CD8-positive, alpha-beta memory T cell (primary cell): ENCODE measurements around the gene RCOR3. TPM values are rescaled to one million over a fixed set of nuclear protein-coding genes. Genes with fewer than 3 reads are reported as not detected.
A peak's percentile ranks its signal among the peaks of the same experiment; 100 is the strongest.
"Not testable (repeated sequence)": the region's sequence is repeated elsewhere in the genome, so short reads cannot be mapped to it uniquely, and the experiment has no call there.

Experiments used
- CTCF ChIA-PET: fragments of 350-600 bp; sonication (Branson Sonifier 250); formaldehyde crosslinking; loops from one replicate; lab custom pipeline; 2021; ENCODE audit warnings: antibody characterized with exemption; lab: Charles Lee
- POLR2A ChIA-PET: fragments of 350-600 bp; sonication (Branson Sonifier 250); formaldehyde crosslinking; loops from one replicate; lab custom pipeline; 2021; ENCODE audit warnings: antibody characterized with exemption; lab: Charles Lee
- DNase-seq, 5 donors: peaks; one replicate each; pipeline versions ENCODE4 v3.0.0 to v3.0.0-alpha.2; 2020 to 2022; ENCODE audit warnings: mixed read lengths in 1 of 5
- H3K27ac ChIP-seq: one replicate; pipeline ENCODE4 v1.7.0; 2013; ENCODE audit warnings: low read depth, mild to moderate bottlenecking, low read length, moderate library complexity
- H3K27me3 ChIP-seq: 2 replicates; pipeline ENCODE4 v1.7.0; 2013; ENCODE audit warnings: low read length, mild to moderate bottlenecking; ENCODE audit not compliant: insufficient read depth, poor library complexity, severe bottlenecking
- H3K36me3 ChIP-seq: 2 replicates; pipeline ENCODE4 v1.7.0; 2013; ENCODE audit warnings: mild to moderate bottlenecking, low read length, moderate library complexity; ENCODE audit not compliant: insufficient read depth
- H3K4me1 ChIP-seq: 2 replicates; pipeline ENCODE4 v1.7.0; 2013; ENCODE audit warnings: mild to moderate bottlenecking, low read length, moderate library complexity; ENCODE audit not compliant: insufficient read depth
- H3K4me3 ChIP-seq: 2 replicates; pipeline ENCODE4 v1.7.0; 2013; ENCODE audit warnings: mild to moderate bottlenecking, low read length
- H3K9me3 ChIP-seq: 2 replicates; pipeline ENCODE4 v1.7.0; 2013; ENCODE audit warnings: mild to moderate bottlenecking, low read length
- H3K27ac Mint-ChIP-seq, 8 donors: one replicate each; pipeline ENCODE4 v1.8.0; 2020 to 2021; ENCODE audit warnings: mixed read lengths in 8 of 8, mild to moderate bottlenecking in 6 of 8, inconsistent platforms in 3 of 8, moderate library complexity in 3 of 8
- H3K27me3 Mint-ChIP-seq, 2 donors: one replicate each; pipeline ENCODE4 v1.8.0; 2020 to 2021; ENCODE audit warnings: mixed read lengths in 2 of 2, mild to moderate bottlenecking in 1 of 2, moderate library complexity in 1 of 2
- H3K36me3 Mint-ChIP-seq, 3 donors: one replicate each; pipeline ENCODE4 v1.8.0; 2020 to 2021; ENCODE audit warnings: mixed read lengths in 3 of 3, inconsistent platforms in 1 of 3, mild to moderate bottlenecking in 1 of 3
- H3K4me1 Mint-ChIP-seq, 3 donors: one replicate each; pipeline ENCODE4 v1.8.0; 2020 to 2021; ENCODE audit warnings: mixed read lengths in 3 of 3, inconsistent platforms in 1 of 3, mild to moderate bottlenecking in 1 of 3
- H3K4me3 Mint-ChIP-seq, 7 donors: one replicate each; pipeline ENCODE4 v1.8.0; 2020 to 2021; ENCODE audit warnings: mixed read lengths in 7 of 7, mild to moderate bottlenecking in 6 of 7, moderate library complexity in 4 of 7, inconsistent platforms in 2 of 7
- H3K9me3 Mint-ChIP-seq, 5 donors: one replicate each; pipeline ENCODE4 v1.8.0; 2020 to 2022; ENCODE audit warnings: mixed read lengths in 5 of 5, mild to moderate bottlenecking in 3 of 5, moderate library complexity in 2 of 5, inconsistent platforms in 1 of 5
- polyA plus RNA-seq: library from polyadenylated mRNA; unstranded; fragments of 300-500 nt; fragmentation: Illumina TruSeq; gene quantifications from one replicate; pipeline ENCODE4 v1.2.3, GENCODE V29; 2021
- total RNA-seq, 2 experiments: library from RNA; stranded (reverse); gene quantifications; one replicate each; pipeline ENCODE4 v1.2.3, GENCODE V29; 2021

Gene RCOR3
- total RNA-seq (10 to 100 TPM; 33.9 to 36.4 TPM), polyA plus RNA-seq (25.6 TPM)

DNA sequence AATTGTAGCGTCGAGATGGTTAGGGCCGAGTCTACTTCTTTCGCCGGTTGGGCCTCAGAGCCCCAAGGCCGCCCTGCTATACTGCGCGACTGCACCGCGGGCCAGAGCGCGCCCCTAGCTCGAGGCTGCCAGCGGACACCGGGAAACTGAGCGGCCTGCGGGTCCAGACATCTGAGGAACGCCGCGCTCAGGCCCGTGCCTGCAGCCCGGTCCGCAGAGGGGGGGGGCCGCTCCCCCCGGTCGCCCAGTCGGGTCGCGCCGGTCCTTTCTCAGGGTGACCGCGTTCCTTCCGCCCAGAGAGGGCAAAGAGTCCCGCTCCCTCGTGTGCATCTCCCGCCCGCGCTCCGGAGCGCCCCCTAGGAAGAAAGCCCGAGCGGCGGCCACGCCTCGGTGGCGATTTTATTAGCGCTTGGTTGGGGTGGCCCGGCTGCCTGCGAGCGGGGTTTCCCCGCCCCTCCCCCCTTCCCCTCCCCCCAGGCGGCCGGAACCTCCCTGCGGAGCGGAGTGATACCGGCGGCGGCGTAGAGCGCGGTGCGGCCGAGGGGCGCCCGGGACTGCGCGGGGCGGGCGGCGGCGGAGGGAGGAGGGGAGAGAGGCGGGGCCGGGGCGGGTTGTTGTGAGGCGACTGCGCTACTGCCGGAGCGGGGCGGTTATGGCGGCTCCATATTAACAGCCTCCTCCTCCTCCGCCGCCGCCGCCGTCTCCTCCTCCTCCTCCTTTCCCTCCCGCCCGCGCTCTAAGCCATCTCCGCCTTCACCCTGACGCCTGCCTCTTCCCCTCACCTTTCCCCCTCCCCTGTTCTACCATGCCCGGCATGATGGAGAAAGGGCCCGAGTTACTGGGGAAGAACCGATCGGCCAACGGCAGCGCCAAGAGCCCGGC is at the start of gene RCOR3:
RCOR3 (plus strand) TSS at position 611 of the 882 bp plus-strand sequence; CDS start at position 806, 195 bp downstream.
- Mint-ChIP-seq H3K4me1 (peaks cover 20 to 24% (median 22%) of the 10 kb centered on the region in 3 donors), H3K27ac (peak within 1 kb of the TSS; percentile 89 to 97 (median 94)), H3K4me3 (peak within 1 kb of the TSS; percentile 86 to 95 (median 90)), H3K9me3 (no peaks in the 10 kb centered on the region), H3K27me3 (no peaks in the 10 kb centered on the region), H3K36me3 (peaks cover 0 to 24% (median under 1%) of the 10 kb centered on the region in 3 donors)
- ChIA-PET CTCF (interaction anchor here (0.7 to 1.7 kb wide), 6 partner anchors 10 to 776 kb away, joined by 3 to 7 read pairs (median 3); partner anchors contain the start of genes DTL, INTS7 and KCNH1), POLR2A (interaction anchor here (0.8 to 1.5 kb wide), 3 partner anchors 24 to 125 kb away, joined by 3 to 5 read pairs (median 4); partner anchors contain the start of genes KCNH1 and TRAF5)
- H3K27me3 ChIP-seq, result no peaks in the 10 kb centered on the region
- peak within 1 kb of the TSS; percentile 91 for H3K4me3 ChIP-seq
- H3K9me3 ChIP-seq, result no peaks in the 10 kb centered on the region
- peaks cover 13% of the 10 kb centered on the region for H3K4me1 ChIP-seq
- H3K27ac ChIP-seq, result peak within 1 kb of the TSS; percentile 88
- H3K36me3 ChIP-seq, result no peaks in the 10 kb centered on the region
- DNase-seq, result peak; percentile 85 to 93 (median 87)

DNA sequence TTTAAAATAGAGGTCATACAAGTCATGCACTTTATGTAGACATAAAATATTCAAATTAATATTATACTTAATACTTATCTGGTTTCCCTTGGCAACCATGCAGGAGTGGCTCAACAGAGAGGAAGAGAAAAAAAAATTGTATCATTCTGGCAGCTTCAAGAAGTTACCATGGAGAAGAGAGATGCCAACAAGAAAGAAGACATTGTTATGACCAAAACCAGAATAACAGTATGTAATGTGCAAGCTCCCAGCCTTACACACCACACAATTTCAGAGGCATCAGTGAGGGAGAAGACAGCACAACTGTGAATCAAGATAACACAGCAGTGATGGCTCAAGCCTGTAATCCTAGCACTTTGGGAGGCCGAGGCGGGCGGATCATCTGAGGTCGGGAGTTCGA is 49.1 kb upstream of the RCOR3 start:
- H3K36me3 Mint-ChIP-seq, result peaks cover 0 to 7% (median 0%) of the 10 kb centered on the region in 3 donors
- H3K4me1 ChIP-seq, result no peaks in the 10 kb centered on the region
- H3K27me3 ChIP-seq, result no peaks in the 10 kb centered on the region
- POLR2A ChIA-PET, result no interaction called here
- no peaks in the 10 kb centered on the region for H3K36me3 ChIP-seq
- no peaks in the 10 kb centered on the region for H3K4me1 Mint-ChIP-seq
- CTCF ChIA-PET, result no interaction called here
- H3K9me3 Mint-ChIP-seq, result no peaks in the 10 kb centered on the region
- H3K4me3 Mint-ChIP-seq, result no peak overlapping the region
- H3K27ac ChIP-seq, result no peak overlapping the region
- H3K27ac Mint-ChIP-seq, result no peak overlapping the region
- no peak overlapping the region for H3K4me3 ChIP-seq
- no peaks in the 10 kb centered on the region for H3K9me3 ChIP-seq
- H3K27me3 Mint-ChIP-seq, result peaks cover 4 to 17% of the 10 kb centered on the region in 2 donors
- DNase-seq, result no peak

DNA sequence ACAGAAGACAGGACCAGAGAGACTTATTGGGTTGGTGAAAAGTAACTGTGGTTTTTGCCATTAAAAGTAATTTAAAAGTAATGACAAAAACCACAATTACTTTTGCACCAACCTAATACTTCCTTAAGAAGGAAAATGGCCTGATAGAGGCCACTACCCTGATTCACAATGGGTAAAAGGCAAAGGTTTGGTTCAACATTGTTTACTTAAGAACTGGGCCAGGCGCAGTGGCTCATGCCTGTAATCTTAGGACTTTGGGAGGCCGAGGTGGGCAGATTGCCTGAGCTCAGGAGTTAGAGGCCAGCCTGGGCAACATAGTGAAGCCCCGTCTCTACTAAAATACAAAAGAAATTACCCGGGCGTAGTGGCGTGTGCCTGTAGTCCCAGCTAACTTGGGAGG is 48.2 kb upstream of the RCOR3 start:
- no peak for DNase-seq

DNA sequence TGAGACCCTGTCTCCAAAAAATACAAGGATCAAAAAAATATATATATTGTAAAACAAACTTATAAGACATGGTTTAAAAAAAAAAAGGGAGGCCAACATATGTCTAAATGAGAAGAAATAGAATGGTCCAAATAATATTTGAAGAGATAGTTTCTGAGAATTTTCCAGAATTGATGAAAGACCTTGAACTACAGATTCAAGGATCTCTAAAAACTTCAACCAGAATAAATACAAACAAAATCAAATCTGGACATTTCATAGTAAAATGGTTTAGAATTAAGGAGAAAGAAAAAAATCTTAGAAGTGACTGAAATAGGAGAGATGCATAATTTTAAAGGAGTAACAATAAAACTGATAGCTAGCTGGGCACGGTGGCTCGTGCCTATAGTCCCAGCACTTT is 45.5 kb upstream of the RCOR3 start:
- Mint-ChIP-seq H3K27me3 (peaks cover 3 to 5% of the 10 kb centered on the region in 2 donors), H3K4me1 (no peaks in the 10 kb centered on the region), H3K27ac (no peak overlapping the region), H3K4me3 (no peak overlapping the region), H3K36me3 (no peaks in the 10 kb centered on the region), H3K9me3 (no peaks in the 10 kb centered on the region)
- DNase-seq, result no peak
- Histone ChIP-seq H3K27ac (no peak overlapping the region), H3K27me3 (no peaks in the 10 kb centered on the region), H3K4me1 (no peaks in the 10 kb centered on the region), H3K4me3 (no peak overlapping the region), H3K9me3 (no peaks in the 10 kb centered on the region), H3K36me3 (no peaks in the 10 kb centered on the region)
- ChIA-PET POLR2A (no interaction called here), CTCF (no interaction called here)

More for the DNA sequence above, 48.2 kb upstream of the RCOR3 start:
- H3K27me3 Mint-ChIP-seq, result peaks cover 1 to 10% of the 10 kb centered on the region in 2 donors
- Histone ChIP-seq H3K4me3 (no peak overlapping the region), H3K9me3 (no peaks in the 10 kb centered on the region), H3K36me3 (no peaks in the 10 kb centered on the region), H3K27me3 (no peaks in the 10 kb centered on the region), H3K27ac (no peak overlapping the region), H3K4me1 (no peaks in the 10 kb centered on the region)
- H3K27ac Mint-ChIP-seq, result no peak overlapping the region
- no peaks in the 10 kb centered on the region for H3K9me3 Mint-ChIP-seq
- CTCF ChIA-PET, result no interaction called here
- H3K4me1 Mint-ChIP-seq, result no peaks in the 10 kb centered on the region
- H3K4me3 Mint-ChIP-seq, result no peak overlapping the region
- POLR2A ChIA-PET, result no interaction called here
- peaks cover 0 to 7% (median 0%) of the 10 kb centered on the region in 3 donors for H3K36me3 Mint-ChIP-seq

DNA sequence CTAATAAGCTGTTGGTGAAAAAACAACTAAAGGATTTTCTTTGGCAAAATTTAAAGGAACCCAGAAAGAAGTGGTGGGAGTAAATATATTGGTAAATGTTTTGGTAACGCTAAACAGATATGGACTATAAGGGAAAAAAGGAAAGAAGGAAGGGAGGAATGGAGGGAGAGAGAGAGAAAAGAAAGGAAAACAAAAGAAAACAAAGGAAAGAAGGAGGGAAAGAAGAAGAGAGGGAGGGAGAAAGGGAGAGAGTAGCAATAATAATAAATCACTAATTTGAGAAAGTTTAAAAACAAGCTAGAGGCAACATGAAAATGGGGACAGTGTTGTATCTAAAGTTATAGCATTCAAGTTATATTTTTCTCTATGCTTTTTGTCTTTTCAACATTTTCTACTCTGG is 43.6 kb upstream of the RCOR3 start:
- Mint-ChIP-seq H3K4me1 (no peaks in the 10 kb centered on the region), H3K27me3 (peaks cover 6 to 11% of the 10 kb centered on the region in 2 donors), H3K4me3 (no peak overlapping the region), H3K36me3 (no peaks in the 10 kb centered on the region), H3K9me3 (no peaks in the 10 kb centered on the region), H3K27ac (peak overlapping the region in 1 of 8 donors; percentile 39)
- Histone ChIP-seq H3K9me3 (no peaks in the 10 kb centered on the region), H3K4me1 (no peaks in the 10 kb centered on the region), H3K27me3 (no peaks in the 10 kb centered on the region), H3K27ac (no peak overlapping the region), H3K36me3 (no peaks in the 10 kb centered on the region), H3K4me3 (no peak overlapping the region)
- CTCF ChIA-PET, result no interaction called here
- no peak for DNase-seq
- POLR2A ChIA-PET, result no interaction called here

- no peak for DNase-seq
- no peak overlapping the region for H3K4me3 ChIP-seq
- CTCF ChIA-PET, result no interaction called here
- no peaks in the 10 kb centered on the region for H3K4me1 ChIP-seq
- H3K36me3 ChIP-seq, result no peaks in the 10 kb centered on the region
- H3K27ac ChIP-seq, result no peak overlapping the region
- no peaks in the 10 kb centered on the region for H3K27me3 ChIP-seq
- no peaks in the 10 kb centered on the region for H3K9me3 Mint-ChIP-seq
- H3K36me3 Mint-ChIP-seq, result no peaks in the 10 kb centered on the region
- H3K27me3 Mint-ChIP-seq, result peaks cover 5 to 16% of the 10 kb centered on the region in 2 donors
- peak overlapping the region in 1 of 8 donors; percentile 47 for H3K27ac Mint-ChIP-seq
- no peaks in the 10 kb centered on the region for H3K9me3 ChIP-seq
- no peaks in the 10 kb centered on the region for H3K4me1 Mint-ChIP-seq
- no peak overlapping the region for H3K4me3 Mint-ChIP-seq
- POLR2A ChIA-PET, result no interaction called here
Observed at GRCh38 chr1:211217392-211217791, 41.8 kb upstream of the RCOR3 start.

DNA sequence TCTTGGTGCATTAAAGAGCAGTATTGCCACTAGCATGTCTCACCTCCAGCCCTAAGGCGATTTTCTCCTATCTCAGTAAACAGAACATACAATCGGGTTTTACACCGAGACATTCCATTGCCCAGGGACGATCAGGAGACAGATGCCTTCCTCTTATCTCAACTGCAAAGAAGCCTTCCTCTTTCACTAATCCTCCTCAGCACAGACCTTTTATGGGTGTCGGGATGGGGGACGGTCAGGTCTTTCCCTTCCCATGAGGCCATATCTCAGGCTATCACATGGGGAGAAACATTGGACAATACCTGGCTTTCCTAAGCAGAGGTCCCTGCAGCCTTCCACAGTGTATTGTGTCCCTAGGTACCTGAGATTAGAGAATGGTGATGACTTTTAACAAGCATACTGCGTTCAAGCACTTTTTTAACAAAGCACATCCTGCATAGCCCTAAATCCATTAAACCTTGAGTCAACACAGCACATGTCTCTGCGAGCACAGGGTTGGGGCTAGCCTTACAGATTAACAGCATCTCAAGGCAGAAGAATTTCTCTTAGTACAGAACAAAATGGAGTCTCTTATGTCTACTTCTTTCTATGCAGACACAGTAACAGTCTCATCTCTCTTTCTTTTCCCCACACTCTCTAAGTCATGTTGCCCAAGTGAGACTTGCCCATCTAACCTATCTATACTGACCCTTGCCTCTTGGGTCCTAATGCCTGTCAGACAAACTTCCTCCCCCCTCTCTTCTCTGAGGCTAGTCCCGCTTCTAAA is 36.5 kb upstream of the RCOR3 start:
- CTCF ChIA-PET, H3K4me3 Mint-ChIP-seq, H3K27ac Mint-ChIP-seq: not testable (repeated sequence)

More for the DNA sequence above, 36.5 kb upstream of the RCOR3 start:
- DNase-seq, H3K4me1 Mint-ChIP-seq, H3K27me3 ChIP-seq, H3K9me3 Mint-ChIP-seq, H3K36me3 Mint-ChIP-seq, H3K36me3 ChIP-seq, H3K27ac ChIP-seq, H3K4me1 ChIP-seq, H3K4me3 ChIP-seq, POLR2A ChIA-PET, H3K9me3 ChIP-seq: not testable (repeated sequence)
- H3K27me3 Mint-ChIP-seq, result peaks cover 8 to 25% of the 10 kb centered on the region in 2 donors
